Heart left ventricle (tissue), 13 donors: ENCODE results near the gene ADM2.

Experiments used
- CTCF ChIP-seq, 12 donors: fragments of 200-600 bp; sonication (generic) in 4 of 12; IDR thresholded peaks; one replicate each; pipeline versions ENCODE4 v1.5.0 to v1.8.0; 2018 to 2022; ENCODE audit warnings: antibody characterized with exemption in 12 of 12, mild to moderate bottlenecking in 5 of 12
- POLR2A ChIP-seq, 2 donors: fragments of 450-650 bp; IDR thresholded peaks; one replicate each; pipeline ENCODE4 v1.6.1; 2017; ENCODE audit warnings: antibody characterized with exemption in 2 of 2, mild to moderate bottlenecking in 2 of 2, moderate library complexity in 2 of 2
- donor health status: ischemic (EF 13 %, LVEDD 7.1; RV severe dilation, severe dysfunction).
- donor health status: DM: no; HTN: yes; CAD: no.
- donor health status: DM: no; HTN: no; CAD: no.
- donor health status: ischemic (EF 25% LVEDD 6.9; RV normal size, moderate dysfunction).
- donor health status: ischemic (EF 25% LVEDD 5.7; RV mildly dilated, moderate dysfunction).
- donor health status: ischemic (EF 35%, LVEDD 5.7; RV mildly dilated, moderate dysfunction).
- donor health status: nonischemic (EF 11% LVEDD 7.7; RV severe dilation, severe dysfunction).
- donor health status: DM: yes; HTN: yes; CAD: no.
- donor health status: PGD.
- donor health status: ischemic (EF 29% LVEDD 5.4; RV normal size, mild dysfunction).
- donor health status: nonischemic (EF 23%, LVEDD 6.1; RV moderate dilation, normal function).

- TF ChIP-seq CTCF (IDR thresholded peaks at IDR 0.05) (no peak), POLR2A (IDR thresholded peaks at IDR 0.05) (no peak)
These were observed 37.3 kb downstream of the ADM2 start for GRCh38 chr22:50518606-50519005.
